ENCODE results near the gene RTN4R. TPM values are rescaled to one million over a fixed set of nuclear protein-coding genes. Genes with fewer than 3 reads are reported as not detected.
"Not testable (repeated sequence)": the region's sequence is repeated elsewhere in the genome, so short reads cannot be mapped to it uniquely, and the experiment has no call there.

Gene RTN4R
- total RNA-seq, 2 donors from 2014 or later: 12.8 to 17.7 TPM

DNA sequence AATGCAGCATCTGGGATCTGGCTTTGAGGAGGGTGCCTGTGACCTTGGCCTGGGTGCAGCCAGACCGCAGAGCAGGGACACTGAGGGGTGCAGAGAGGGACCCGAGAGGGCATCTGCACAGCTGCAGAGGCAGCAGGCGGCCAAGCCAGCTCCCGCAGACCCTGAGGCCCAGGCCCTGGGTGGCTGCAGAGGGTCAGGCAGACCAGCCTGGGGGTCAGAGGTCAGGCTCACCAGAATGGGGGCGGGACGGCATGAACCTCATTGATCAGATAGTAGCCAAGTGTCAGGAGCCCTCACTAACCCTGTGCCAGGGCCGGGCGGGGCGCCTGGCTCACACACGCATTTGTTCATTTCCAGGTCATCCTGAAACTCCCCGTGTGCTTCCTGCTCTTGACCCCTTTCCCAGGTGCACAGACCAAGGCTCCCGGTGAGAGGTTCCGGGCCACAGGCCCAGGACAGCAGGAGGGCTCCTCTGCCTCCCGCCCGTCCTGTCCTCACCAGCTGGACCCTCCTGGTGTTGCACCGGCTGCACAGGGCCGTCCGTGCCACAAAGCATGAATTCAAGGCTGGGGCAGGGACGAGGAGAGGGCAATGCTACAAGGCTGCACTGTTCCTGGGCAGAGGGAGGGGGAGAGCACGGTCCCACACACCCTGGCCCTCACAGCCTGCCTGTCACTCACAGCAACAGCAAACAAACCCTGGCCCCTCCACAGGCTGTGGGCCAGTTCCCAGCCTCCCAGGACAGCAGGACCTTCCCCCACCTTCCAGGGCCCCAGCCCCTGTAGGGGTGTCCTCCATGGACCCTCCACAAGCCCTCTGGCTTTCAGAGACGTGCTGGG, 3.3 kb downstream of the RTN4R start:
- Histone ChIP-seq H3K27ac (ENCODE audit: low read depth, low read length) (no peak overlapping the region), H3K27me3 (ENCODE audit: control insufficient read depth, insufficient read depth, low read length, poor library complexity, severe bottlenecking) (no peaks in the 10 kb centered on the region), H3K36me3 (ENCODE audit: control insufficient read depth, insufficient read depth, low read length) (no peaks in the 10 kb centered on the region), H3K9me3 (ENCODE audit: control insufficient read depth, low read length) (no peaks in the 10 kb centered on the region), H3K9ac (ENCODE audit: extremely low read depth, low read length, poor library complexity, severe bottlenecking) (no peak overlapping the region), H3K4me3 (ENCODE audit: low read length) (no peak overlapping the region), H3K4me1 (ENCODE audit: control insufficient read depth, insufficient read depth, low read length) (no peaks in the 10 kb centered on the region)
- Mint-ChIP-seq H3K4me1 (no peaks in the 10 kb centered on the region), H3K9me3 (no peaks in the 10 kb centered on the region), H3K4me3 (no peak overlapping the region), H3K36me3 (ENCODE audit: low read depth) (no peaks in the 10 kb centered on the region), H3K27ac (no peak overlapping the region), H3K27me3 (ENCODE audit: insufficient read depth) (no peaks in the 10 kb centered on the region)
- TF ChIP-seq, protein P1, sequence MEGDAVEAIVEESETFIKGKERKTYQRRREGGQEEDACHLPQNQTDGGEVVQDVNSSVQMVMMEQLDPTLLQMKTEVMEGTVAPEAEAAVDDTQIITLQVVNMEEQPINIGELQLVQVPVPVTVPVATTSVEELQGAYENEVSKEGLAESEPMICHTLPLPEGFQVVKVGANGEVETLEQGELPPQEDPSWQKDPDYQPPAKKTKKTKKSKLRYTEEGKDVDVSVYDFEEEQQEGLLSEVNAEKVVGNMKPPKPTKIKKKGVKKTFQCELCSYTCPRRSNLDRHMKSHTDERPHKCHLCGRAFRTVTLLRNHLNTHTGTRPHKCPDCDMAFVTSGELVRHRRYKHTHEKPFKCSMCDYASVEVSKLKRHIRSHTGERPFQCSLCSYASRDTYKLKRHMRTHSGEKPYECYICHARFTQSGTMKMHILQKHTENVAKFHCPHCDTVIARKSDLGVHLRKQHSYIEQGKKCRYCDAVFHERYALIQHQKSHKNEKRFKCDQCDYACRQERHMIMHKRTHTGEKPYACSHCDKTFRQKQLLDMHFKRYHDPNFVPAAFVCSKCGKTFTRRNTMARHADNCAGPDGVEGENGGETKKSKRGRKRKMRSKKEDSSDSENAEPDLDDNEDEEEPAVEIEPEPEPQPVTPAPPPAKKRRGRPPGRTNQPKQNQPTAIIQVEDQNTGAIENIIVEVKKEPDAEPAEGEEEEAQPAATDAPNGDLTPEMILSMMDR (conservative IDR thresholded peaks at IDR 0.05): no peak
- DNase-seq: no peak
- WGBS, 2 experiments (ENCODE audit: insufficient coverage in 1 of 2, insufficient read length in 1 of 2): 80 to 85% methylated on average over 11 to 21 of the region's 21 CpGs

DNA sequence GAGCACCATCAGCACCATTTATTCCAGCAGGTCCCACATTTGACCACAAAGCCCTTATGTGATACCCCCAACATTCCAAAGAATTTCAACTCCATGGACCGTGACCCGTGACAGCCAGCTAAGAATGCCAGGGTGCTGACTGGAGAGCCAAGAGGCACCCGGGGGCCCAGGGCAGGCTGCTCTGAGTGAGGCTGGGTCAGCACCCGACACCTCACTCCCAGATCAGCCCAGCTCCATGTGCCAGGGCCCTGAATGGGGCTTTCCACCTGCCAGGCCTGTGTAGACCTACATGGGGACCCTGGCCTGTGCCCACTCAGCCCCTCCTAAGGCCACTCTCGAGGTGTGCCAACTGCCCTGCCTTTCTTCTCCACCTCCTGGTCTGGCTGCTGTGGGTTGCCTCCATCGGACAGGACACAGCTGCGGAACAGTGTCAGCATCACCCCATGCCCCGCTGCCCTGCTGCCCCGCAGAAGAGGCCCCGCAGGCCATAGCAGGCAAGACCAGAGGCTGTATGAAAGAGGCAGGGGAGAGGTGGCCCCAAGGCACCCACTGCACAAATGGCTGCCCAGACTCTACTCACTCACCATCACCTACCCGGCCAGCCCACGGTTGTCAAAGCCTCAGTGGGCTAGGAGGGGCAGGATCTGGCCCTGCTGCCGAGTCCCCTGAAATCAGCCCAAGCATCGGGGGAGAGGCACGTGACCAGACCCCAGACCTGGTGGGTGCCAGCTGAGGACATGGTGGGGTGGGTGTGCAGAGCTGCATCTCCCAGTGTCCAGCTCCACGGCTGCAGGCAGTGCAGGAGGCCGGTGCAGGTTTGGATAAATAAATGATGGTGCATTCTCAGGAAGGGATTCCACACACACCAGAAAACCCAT, 4.5 kb downstream of the RTN4R start:
- not testable (repeated sequence) for H3K9ac ChIP-seq (ENCODE audit: extremely low read depth, low read length, poor library complexity, severe bottlenecking); H3K4me1 ChIP-seq (ENCODE audit: control insufficient read depth, insufficient read depth, low read length); H3K27ac Mint-ChIP-seq; H3K27me3 Mint-ChIP-seq (ENCODE audit: insufficient read depth); H3K27me3 ChIP-seq (ENCODE audit: control insufficient read depth, insufficient read depth, low read length, poor library complexity, severe bottlenecking); H3K4me1 Mint-ChIP-seq; H3K4me3 ChIP-seq (ENCODE audit: low read length); H3K36me3 Mint-ChIP-seq (ENCODE audit: low read depth); H3K27ac ChIP-seq (ENCODE audit: low read depth, low read length); DNase-seq; H3K9me3 ChIP-seq (ENCODE audit: control insufficient read depth, low read length); H3K4me3 Mint-ChIP-seq; H3K36me3 ChIP-seq (ENCODE audit: control insufficient read depth, insufficient read depth, low read length); H3K9me3 Mint-ChIP-seq
- 91% methylated on average over 17 of the region's 17 CpGs; no CpG with 5 or more reads in 1 of the 2 experiments for WGBS, 2 experiments (ENCODE audit: insufficient coverage in 1 of 2, insufficient read length in 1 of 2)

DNA sequence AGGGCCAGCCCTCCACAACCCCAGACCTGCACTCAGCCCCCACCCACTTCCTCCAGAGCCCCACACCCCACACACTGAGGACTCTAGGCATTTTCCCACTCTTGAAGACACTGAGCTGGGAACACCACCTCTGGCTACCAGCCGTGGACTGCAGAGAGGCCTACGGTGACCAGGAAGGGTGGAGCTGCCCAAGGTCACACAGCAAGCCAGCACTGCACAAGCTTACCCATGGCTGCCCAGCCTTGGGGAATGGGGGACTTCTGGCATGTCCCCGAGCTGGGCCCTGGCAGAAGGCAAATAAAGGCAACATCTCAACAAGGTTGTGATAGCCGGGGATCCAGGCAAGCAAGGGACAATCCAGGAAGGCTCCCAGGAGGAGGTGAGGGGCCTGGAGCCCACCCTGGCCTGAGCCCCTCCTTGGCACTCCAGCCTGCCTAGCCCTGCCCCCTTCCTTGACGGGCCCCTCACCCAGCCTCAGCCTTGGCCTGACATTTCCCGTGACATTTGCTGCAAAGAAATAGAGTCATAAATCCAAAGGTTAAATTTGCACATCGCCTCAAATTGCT, 5.5 kb downstream of the RTN4R start:
- H3K27me3 ChIP-seq (ENCODE audit: control insufficient read depth, insufficient read depth, low read length, poor library complexity, severe bottlenecking): no peaks in the 10 kb centered on the region
- H3K36me3 ChIP-seq (ENCODE audit: control insufficient read depth, insufficient read depth, low read length): no peaks in the 10 kb centered on the region
- H3K4me3 ChIP-seq (ENCODE audit: low read length): no peak overlapping the region
- Mint-ChIP-seq H3K27ac (no peak overlapping the region), H3K4me1 (no peaks in the 10 kb centered on the region), H3K9me3 (no peaks in the 10 kb centered on the region), H3K36me3 (ENCODE audit: low read depth) (no peaks in the 10 kb centered on the region), H3K27me3 (ENCODE audit: insufficient read depth) (no peaks in the 10 kb centered on the region), H3K4me3 (no peak overlapping the region)
- WGBS, 2 experiments (ENCODE audit: insufficient coverage in 1 of 2, insufficient read length in 1 of 2): 84 to 89% methylated on average over 5 to 7 of the region's 7 CpGs
- no peaks in the 10 kb centered on the region for H3K9me3 ChIP-seq (ENCODE audit: control insufficient read depth, low read length)
- H3K9ac ChIP-seq (ENCODE audit: extremely low read depth, low read length, poor library complexity, severe bottlenecking): no peak overlapping the region
- TF ChIP-seq, protein P1 (conservative IDR thresholded peaks at IDR 0.05): no peak
- no peaks in the 10 kb centered on the region for H3K4me1 ChIP-seq (ENCODE audit: control insufficient read depth, insufficient read depth, low read length)
- DNase-seq: no peak
- no peak overlapping the region for H3K27ac ChIP-seq (ENCODE audit: low read depth, low read length)
